Fibroblast of peridontal ligament (primary cell): ENCODE measurements around the gene MPV17.
"Not testable (repeated sequence)": the region's sequence is repeated elsewhere in the genome, so short reads cannot be mapped to it uniquely, and the experiment has no call there.

Source experiments
- DNase-seq: peaks from one replicate; pipeline ENCODE4 v3.0.0-alpha.2; 2010; ENCODE audit errors: extremely low read depth

The MPV17 gene

DNA sequence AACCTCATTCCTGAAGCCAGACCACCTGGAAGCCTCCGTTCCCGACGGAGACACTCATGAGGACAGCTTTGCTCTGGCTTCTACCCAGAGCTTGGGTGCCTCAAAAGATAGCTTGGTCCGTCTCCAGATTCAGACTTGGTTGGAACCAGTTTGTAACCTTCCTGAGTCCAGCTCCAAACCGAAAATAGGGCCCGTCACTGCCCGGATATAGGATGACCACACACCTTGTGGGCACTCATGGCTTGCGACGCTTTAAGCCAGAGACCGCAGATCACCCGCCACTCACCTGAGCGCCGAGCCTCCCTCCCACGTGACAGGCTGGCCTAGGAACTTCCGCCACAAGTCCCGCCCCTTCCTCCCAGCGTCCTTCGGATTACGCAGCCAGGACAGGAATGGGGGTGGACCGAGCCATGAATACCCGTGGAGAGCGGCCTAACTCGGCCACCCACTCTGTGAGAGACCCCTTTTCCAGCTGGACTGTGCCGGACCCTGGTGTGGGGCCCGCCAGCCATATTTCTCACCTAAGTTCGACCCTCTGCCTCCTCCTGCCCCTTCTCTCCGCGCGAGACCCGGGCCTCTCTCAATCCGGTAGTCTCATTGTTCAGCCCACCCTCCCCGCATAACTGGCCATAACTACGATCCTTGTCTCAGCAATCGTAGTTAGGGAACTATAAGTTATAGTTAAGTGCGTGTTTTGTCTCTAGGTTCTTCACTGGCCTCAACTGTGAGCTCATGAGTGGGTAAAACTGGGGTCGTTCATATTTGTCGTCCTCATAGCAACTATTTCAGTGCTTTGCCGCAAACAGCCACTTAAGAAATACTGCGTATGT is at the start of gene MPV17:
Gene MPV17, minus strand, starts transcription at position 332 of the 830 bp plus-strand sequence. CDS start 580 bp downstream, outside the sequence.
- DNase-seq: peak; percentile 88

DNA sequence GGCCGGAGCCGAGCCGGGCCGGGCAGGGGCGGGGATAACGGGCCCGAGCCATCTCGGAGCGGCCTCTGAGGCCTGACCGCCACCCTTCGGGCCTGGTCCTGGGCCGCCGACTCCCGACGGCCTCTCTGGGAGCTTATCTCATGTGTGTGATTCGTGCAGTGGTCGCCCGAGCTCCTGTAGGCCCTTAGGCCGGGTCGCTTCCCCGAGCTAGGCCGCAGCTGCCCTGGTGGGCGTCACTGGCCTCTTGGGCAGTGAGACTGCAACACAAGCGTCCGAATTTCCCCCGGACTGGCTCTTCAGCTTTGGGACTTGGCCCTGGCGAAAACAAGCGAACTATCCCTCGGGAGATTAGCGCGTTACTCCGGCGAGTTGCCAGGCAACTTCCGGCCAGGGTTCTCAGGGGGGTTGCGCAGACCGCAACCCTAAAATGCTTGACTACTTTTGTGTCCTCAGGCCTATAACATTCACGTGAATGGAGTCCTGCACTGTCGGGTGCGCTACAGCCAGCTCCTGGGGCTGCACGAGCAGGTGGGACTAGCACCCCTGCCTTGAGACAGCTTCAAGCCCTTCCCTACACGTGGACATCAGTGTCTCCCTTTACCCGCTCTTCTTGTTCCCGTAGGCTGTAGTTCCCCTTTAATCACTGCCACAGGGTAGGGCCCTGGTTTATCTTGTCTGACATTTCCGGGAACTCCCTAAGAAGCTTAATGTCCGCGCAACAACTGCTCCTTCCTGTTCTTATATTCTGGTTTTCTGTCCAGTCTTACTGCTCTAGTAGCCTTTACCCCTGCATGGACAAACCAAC is 48.1 kb upstream of the MPV17 start:
- DNase-seq: peak; percentile 59

GRCh38 chr2:27370026-27370815 is 47.3 kb upstream of the MPV17 start, which contains the start of the genes EIF2B4 and SNX17:
Gene EIF2B4, minus strand, starts transcription at chr2:27370338. Its CDS starts 24 bp downstream, at chr2:27370314.
Gene SNX17, plus strand, starts transcription at chr2:27370616. Its CDS starts 128 bp downstream, at chr2:27370744.
- peak; percentile 99 for DNase-seq

DNA sequence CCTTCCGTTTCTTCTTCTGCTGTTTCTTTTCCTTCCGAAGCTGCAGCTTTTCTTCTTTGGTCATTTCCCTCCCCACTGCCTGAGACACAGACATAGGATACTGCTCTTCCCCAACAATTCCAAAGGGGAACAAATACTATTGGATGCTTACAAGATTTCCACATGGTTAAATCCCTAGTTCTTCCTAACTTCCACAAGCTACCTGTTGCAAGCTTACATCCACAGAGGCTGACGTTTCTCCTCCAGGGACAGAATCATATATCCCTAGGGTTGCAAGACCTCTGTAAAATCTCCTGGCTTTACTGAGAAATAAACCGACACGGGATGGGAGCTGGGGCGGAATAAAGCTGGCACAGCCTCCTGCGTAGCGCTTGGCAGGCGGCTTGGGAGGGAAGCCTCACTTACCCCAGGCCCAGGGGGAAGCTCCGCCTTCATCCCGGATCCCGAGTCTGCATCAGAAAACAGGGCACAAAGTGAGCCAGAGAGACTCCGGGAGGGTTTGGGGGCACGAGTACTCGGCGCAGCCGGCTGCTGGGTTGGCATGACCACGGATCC is 46.7 kb upstream of the MPV17 start:
- DNase-seq: peak; percentile 61

DNA sequence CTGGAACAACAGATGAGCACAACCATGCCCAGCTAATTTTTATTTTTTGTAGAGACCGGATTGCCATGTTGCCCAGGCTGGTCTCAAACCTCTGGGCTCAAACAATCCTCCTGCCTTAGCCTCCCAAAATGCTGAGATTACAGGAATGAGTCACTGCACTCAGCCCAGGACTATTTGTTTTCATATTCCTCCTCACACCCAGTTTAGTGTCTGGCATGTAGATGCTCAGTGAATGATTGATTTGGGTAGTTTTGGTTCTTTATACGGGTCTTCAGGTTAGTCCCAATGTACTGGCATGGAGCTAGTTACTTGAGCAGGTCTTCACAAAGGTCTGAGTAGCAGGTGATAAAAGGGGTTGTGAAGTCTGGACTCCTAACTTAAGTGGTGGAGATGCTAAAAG is 41.0 kb upstream of the MPV17 start:
- DNase-seq: no peak

DNA sequence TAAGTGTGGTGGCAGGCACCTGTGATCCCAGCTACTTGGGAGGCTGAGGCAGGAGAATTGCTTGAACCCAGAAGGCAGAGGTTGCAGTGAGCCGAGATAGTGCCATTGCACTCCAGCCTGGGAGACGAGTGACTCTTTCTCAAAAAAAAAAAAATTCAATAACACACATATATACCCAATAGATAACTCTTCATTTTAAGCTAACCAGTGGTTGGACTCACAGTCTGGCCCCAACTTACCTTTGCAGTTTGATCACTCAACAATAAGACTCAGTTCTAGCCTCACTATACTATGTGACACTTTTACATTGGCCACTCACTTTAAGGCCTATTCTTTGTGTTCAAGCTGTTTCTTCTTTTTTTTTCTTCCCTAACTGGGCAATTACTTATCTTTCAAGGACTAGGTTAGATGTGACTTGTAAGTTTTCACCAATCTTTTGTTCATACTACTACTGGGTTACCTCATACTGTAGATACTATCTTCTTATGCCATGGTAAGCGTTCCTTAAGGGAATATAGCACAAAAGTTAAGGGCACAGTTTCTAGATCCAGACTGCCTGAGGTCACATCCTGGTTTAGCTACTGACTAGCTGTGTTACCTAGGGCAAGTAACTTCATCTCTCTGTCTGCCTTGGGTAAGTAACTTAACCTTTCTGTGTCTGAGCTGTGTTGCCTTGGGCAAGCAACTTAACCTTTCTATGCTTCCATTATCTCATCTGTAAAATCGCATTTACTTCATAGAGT is 40.0 kb upstream of the MPV17 start:
- no peak for DNase-seq

DNA sequence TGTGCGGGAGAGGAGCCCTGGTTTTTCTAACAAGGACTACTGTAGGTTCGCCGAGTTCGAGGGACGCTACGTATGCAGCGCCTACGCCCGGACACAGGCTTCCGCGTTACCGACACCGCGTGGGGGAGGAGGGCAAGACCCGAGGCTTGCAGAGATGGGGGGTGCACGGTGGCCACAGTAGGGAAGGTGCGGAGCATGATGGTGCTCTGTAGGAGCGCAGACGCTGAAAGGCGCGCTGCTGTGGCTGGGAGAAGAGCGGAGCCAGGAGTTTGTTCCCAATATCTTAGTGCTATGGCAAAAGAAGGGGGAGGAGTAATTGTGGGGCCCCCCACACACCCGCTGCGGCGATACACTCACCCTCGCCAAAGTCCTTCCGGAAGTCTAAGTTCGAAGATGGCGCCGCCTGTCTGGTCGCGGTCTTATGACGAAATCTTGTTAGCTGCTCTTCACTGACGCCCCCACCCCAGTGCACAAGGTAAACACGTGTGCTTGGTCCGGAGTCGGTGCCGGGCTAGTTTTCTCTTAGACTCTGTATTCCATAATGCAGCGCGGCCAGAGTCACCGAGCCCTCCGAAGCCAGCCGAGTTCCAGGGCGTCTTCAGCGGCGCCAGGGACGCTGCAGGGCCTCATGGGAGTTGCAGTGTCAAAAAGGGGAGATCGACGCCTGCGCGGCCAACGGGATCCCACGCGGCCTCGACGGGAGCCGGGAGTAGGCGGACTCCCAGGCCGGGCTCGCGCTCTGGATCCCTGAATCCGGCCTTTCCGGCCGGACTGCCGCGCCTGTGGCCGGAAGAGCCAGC is 33.7 kb upstream of the MPV17 start, which contains the start of gene GTF3C2:
Gene GTF3C2, minus strand, starts transcription at position 383 of the 800 bp plus-strand sequence. CDS start 13,210 bp downstream, outside the sequence.
- DNase-seq: peak; percentile 98

- peak; percentile 46 for DNase-seq
These were observed 33.1 kb upstream of the MPV17 start for GRCh38 chr2:27356056-27356381.

DNA sequence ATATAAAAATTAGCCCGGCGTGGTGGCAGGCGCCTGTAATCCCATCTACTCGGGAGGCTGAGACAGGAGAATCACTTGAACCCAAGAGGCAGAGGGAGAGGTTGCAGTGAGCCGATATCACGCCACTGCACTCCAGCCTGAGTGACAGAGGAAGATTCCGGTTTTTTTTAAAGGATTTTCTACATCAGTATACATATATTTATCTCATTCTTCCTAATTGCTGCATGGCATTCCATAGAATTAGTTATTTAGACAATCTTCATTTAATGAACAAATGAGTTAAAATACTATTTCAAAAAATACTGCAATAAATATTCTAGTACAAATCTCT is 31.7 kb upstream of the MPV17 start:
- no peak for DNase-seq

GRCh38 chr2:27353762-27354596 is 31.1 kb upstream of the MPV17 start:
- DNase-seq: peak; percentile 22

- DNase-seq: not testable (repeated sequence)
These were observed 30.5 kb upstream of the MPV17 start for GRCh38 chr2:27353386-27353761.

DNA sequence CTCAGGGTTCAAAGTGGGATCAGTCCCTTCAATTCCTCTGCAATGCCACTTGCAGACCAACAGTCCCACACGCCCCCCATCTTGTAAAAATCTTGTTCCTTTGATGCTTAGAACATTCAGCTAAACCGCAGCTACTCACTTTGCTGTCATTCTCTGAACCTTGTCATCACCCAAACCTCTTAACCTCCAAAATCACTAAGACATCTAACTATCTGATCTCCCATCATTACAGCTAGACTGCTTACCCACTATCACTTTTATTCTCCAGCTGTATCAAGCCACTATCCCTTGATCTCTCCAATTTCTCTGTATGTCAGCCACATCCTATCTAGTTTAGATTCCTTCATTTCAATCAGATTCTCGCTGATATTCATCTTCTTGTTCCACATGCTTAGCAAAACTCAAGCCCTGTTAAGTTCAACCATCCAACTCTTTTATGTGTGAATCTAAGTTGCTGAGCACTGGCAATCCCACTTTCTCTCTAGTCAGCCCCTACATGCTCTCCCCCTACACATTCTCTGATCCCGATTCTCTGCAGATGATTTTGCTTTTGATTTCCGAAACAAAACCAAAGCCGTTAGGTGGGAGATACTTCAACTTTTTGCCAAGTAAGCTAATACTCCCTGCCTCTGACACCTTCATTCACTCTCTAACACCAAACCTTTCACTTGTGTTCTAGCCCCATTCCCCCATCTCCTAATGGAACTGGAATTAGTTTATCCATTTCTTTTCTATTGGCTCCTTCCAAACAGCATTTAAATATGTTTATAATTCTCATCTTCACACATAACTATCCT is 29.1 kb upstream of the MPV17 start:
- DNase-seq: no peak

GRCh38 chr2:27350106-27350693 is 27.3 kb upstream of the MPV17 start:
- DNase-seq: no peak

DNA sequence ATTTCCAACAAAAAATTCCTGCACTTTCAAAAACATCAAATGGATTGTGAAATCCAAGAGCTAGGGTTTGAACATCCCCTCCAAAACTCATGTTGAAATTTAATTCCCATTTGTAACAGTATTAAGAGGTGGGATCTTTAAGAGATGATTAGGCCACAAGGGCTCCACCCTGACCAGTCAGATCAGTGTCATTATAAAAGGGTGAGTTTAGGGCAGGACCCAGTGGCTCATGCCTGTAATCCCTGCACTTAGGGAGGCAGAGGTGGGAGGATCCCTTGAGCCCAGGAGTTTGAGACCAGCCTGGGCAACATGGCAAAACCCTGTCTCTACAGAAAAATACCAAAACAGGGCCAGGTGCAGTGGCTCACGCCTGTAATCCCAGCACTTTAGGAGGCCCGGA is 24.7 kb upstream of the MPV17 start:
- DNase-seq: no peak

DNA sequence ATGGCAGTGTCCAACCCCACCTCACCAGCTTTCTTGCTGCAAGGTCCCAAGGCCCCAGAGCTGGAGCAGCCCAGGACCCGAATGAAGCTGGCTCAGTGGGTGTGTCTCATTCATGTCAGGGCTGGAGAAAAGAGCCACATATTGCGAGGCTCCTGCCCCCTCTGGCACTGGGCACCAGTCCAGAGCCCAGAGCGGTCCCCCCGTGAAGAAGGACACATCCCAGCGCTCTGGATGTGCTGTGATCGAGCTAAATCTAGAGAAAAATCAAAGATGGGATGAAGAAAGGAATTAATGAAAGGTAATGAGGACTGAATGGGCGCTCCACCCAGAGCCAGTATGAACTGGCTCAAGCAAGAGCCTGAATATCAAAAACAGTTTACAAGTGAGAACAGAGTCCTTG is 13.3 kb upstream of the MPV17 start:
- DNase-seq: no peak

GRCh38 chr2:27335311-27335710 is 12.4 kb upstream of the MPV17 start:
- DNase-seq: no peak

- DNase-seq: no peak
These were observed 1.8 kb upstream of the MPV17 start for GRCh38 chr2:27324720-27325119.
